Inflammatory macrophage treated with lipopolysaccharide for 4 hours (primary cell): Measurements from ENCODE around the gene CR1L.
"Not testable (repeated sequence)": the region's sequence is repeated elsewhere in the genome, so short reads cannot be mapped to it uniquely, and the experiment has no call there.

Experiments
- DNase-seq: peaks from one replicate; pipeline ENCODE4 v3.0.0-alpha.2; 2020

CR1L gene

GRCh38 chr1:207747627-207748492 lies 102.9 kb downstream of the CR1L start:
- no peak for DNase-seq

GRCh38 chr1:207748737-207749528 lies 104.0 kb downstream of the CR1L start:
- no peak for DNase-seq

GRCh38 chr1:207750631-207751305 lies 105.8 kb downstream of the CR1L start:
- DNase-seq = no peak

GRCh38 chr1:207751463-207751789 lies 106.5 kb downstream of the CR1L start:
- DNase-seq = not testable (repeated sequence)

- peak; percentile 99 for DNase-seq
Observed at GRCh38 chr1:207751790-207752455, 107.0 kb downstream of the CR1L start, which contains the start of gene CD46. TSS of gene CD46 (plus strand) at chr1:207752054. CDS start at chr1:207752213, 159 bp downstream.

- DNase-seq = peak; percentile 13
Observed at GRCh38 chr1:207752456-207752998, 107.6 kb downstream of the CR1L start.

- no peak for DNase-seq
Observed at GRCh38 chr1:207753611-207754010, 108.7 kb downstream of the CR1L start.

GRCh38 chr1:207754011-207754410 lies 109.1 kb downstream of the CR1L start:
- DNase-seq = no peak

- DNase-seq = peak; percentile 65
Observed at GRCh38 chr1:207754974-207755700, 110.2 kb downstream of the CR1L start.

- peak; percentile 3 for DNase-seq
Observed at GRCh38 chr1:207755846-207756693, 111.1 kb downstream of the CR1L start.

- no peak for DNase-seq
Observed at GRCh38 chr1:207762622-207763021, 117.7 kb downstream of the CR1L start.

- no peak for DNase-seq
Observed at GRCh38 chr1:207763091-207763490, 118.2 kb downstream of the CR1L start.

- DNase-seq = no peak
Observed at GRCh38 chr1:207763972-207764371, 119.0 kb downstream of the CR1L start.

GRCh38 chr1:207766569-207766968 lies 121.6 kb downstream of the CR1L start:
- DNase-seq = no peak

GRCh38 chr1:207770514-207770913 lies 125.6 kb downstream of the CR1L start:
- not testable (repeated sequence) for DNase-seq
